HG03066 (cell line): Measurements from ENCODE around the gene SLCO4C1.

Experiments used
- ATAC-seq: cut with Tn5 transposase; IDR thresholded peaks from one replicate; pipeline ENCODE4 v1.9.1; 2021; ENCODE audit warnings: low read depth; ENCODE audit not compliant: unreplicated experiment

SLCO4C1 gene

DNA sequence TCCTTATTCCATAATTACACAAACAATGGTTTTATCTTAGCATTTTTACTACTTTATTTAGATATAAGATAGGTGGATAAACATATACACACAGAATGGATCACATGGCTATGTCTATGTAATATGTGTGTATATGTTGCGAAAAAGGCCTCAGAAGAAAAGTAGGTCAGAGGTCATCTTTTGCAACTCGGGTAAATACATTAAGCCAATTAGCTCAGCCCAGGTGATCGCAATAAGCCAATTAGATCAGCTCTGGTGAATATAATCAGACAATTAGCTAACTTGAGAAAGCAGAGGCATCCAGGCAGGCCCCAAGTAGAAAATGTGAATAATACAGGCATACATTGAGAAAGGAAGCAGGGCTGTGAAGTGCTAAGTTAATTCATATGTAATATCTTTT lies 24.3 kb downstream of the SLCO4C1 start:
- ATAC-seq: no peak

DNA sequence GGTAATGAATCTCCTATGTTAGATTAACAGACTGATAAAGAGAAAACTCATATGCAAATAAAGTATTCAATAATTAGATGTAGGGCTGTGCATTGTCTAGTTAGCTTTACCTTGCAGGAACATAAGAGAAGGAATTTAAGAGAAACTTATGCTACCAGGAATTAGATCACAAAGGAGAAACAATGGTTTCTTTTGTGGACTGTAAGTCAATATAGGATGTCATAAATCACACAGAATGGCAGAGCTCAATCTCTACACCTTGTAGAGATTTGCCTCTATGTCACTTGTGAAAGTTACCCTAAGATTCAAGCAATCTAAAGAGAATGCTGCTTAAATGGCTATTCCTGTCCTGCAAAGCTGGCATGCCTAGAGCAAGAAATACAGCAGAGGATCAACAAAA lies 26.0 kb downstream of the SLCO4C1 start:
- no peak for ATAC-seq

DNA sequence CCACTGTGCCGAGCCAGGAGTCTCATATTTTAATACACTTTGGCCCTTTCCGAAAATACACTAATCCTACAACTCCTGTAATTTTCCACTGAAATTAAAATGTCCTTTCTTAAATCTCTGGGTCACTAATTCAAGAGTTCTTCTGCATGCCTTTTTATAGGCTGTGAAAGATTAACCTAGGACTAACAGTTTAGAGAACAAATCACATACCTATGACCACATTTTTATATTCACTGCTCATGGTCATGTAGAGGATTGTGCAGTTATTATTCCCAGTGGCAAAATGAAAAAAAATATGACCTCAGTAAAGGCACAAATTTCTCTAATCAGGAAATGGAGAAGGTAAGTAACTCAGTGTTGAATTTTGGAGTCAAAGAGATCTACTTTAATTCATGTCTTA lies 33.4 kb downstream of the SLCO4C1 start:
- no peak for ATAC-seq

DNA sequence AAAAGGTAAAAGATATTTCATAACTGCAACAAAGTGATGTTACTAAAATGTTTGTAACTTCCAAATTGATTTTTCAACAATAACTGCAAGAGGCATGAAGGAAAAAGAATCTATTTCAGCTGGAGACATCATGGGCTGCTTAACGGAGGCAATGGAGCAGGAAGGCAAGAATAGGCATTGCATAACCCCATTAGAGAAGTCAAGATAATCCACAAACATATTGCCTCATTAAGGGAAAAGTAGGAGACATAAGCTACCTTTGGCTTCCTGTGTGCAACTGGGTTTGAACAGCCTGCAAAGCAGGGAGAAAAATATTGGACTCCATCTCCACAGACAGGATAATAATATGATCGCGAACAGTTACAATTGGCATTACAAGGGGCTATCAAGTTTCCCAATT lies 46.7 kb downstream of the SLCO4C1 start:
- no peak for ATAC-seq

DNA sequence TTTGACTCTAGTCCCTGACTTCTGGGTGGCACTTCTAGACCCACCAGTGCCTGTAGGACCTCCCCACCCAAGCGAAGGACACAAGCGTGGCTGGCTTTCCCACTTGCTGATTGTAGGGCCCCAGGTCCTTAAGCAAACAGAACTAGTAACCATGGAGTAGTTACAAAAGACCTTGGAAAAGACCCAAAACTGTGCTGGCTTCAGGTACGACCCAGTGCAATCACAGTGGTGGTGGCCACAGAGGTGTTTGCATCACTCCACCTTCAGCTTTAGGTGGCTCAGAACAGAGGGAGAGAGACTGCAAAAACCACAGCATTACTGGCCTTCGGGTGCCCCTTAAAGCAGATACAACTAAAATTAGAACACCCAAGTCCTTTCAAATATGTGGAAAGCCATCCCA lies 52.9 kb downstream of the SLCO4C1 start:
- ATAC-seq: no peak

DNA sequence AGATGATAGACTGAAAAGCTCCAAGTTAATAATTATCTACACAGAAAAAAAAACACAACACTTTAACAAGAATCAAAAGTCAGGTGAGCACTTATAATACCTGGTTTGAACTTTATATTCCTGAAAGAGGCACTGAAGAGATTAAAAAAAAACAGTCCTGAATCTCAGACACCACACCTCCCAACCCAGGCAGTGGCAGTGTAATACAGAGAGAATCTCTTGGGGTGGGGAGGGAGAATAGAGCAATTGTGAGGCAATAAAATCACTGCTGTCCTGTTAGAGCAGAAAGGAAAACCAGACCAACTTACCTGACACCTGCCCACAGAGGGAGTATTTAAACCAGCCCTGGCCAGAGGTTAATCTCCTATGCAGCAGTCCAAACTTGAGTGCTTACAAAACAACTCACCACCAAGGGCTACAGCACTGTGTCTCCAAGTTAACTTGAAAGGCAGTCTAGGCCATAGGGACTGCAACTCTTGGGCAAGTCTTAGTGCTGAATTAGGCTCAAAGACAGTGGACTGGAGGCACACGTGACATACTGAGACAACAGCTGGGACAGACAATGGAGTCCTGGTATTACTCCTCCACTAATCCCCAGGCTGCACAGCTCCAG lies 54.2 kb downstream of the SLCO4C1 start:
- no peak for ATAC-seq

DNA sequence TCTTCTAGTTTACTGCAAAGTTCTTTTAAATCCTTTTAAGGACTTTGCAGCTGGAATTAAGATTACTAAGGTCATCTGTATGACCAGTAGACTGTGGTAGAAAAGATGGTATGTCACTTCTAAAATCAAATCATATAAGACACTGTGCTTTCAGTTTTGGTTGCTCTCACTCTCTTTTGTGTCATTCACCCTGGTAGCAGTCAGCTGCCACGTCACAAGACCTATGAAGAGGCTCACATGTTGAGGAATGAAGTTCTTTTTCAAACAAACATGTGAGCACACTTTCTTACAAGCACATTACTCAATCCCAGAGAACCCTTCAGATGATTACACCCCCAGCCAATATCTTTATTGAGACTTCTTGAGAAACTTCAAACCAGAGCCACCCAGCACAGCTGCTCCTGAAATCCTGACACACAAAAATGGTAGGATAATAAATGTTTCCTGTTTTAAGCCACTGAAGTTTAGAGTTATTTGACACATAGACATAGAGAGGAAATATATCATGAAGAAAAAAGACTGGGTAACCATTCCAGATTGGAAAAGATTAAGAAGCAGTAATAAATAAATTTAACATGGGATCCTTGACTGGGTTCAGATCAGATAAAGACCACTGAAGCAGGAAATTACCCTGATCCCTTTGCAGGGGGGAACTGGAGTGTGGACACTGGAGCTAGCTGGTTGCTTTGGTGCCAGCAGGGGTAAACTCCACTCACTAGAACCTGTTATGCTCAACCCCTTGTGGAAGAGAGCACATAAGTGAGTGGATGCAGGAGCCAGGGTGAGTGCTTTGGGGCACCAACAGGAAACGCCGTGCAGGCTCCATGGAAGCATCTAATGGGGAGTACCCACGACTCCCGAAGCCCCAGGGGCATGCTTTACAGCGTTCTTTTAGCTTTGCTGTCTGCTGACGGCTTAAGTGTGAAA lies 64.1 kb downstream of the SLCO4C1 start:
- ATAC-seq: peak; percentile 69

DNA sequence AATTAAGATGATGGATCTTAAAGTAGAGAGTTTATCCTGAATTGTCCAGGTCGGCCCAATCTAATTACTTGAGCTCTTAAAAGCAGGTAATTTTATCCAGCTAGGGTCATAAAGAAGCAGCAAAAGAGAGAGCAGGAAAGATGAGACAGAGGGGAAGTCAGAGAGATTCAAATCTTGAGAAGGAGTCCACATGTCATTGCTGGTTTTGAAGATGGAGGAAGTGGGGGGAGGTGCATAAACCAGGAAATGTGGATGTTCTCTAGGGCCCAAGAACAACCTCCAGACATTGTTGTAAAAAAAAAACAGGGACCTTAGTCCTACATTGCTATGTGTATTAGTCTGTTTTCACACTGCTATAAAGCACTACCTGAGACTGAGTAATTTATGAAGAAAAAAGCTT lies 66.4 kb downstream of the SLCO4C1 start:
- ATAC-seq: no peak

DNA sequence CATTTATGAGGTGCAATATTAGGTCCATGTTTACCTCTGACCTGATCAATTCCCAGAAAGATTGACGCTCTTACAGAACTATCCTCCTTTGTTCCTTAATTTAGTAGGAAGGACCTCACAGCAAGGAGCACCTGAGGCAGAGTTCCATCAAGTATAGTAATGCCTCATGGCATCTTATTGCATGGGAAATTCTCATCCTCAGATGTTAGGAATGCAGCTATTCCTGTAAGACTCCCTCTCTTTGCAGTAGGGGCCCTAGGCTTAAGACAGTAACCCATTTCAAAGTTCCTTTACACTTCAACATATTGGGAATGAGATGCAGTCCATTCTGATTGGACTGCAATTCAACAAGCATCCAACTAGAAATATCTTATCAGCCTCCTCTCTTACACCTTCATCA lies 69.8 kb downstream of the SLCO4C1 start:
- no peak for ATAC-seq

DNA sequence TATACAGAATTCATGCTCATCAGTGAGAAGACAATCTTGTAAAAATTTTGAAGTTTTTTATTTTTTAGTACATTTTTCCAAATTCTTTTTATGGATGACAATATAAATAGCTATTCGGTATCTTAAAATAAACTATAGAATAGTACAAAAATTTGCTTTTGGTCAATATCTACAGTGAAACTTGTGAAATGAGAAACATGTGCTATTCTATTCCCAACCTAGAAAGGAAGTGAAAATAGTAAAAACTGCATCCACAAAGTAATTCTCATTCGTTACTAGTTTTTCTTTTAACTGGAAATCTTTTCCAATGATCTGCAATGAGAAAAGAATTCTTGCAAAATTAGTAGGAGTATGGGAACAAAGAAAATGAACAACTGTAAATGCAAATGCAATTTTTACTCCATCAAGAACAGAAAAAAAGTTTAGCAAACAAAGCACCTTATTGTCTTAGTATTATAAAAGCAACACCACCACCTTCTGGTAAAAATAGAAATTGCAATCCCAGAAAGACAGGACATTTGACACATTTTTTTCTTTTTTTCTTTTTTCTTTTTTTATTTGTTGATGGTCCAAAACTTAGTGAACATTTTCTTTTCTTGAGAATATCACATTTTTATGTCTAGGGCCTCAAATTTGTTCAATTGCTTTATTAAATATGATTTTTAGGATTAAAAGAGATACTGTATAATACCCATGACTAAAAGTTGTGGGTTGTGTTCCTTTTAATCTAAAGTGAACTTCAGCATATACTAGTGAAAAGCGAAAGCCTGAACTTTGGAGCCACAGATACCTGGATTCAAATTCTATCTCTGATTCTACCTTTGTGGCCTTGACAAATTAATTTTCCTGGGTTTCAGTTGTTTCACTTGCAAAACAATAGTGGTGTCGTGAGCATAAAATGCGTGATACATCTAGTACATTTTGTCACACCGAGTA lies 72.3 kb downstream of the SLCO4C1 start:
- no peak for ATAC-seq

DNA sequence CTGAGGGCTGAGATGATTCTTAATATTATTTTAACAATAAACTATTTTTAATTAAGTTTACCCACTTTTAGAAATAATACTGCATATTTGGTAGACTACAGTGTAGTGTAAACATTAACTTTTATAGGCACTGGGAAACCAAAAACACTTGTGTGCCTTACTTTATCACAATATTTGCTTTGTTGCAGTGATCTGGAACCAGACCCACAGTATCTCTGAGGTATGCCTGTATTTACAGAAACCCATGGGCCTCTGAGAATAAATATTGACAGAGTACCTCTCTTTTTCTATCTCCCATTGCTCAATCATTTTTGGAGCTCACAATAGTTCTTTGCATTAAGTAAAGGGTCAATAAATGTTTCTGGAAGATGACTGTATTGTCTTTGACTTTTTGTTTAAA lies 73.3 kb downstream of the SLCO4C1 start:
- no peak for ATAC-seq

DNA sequence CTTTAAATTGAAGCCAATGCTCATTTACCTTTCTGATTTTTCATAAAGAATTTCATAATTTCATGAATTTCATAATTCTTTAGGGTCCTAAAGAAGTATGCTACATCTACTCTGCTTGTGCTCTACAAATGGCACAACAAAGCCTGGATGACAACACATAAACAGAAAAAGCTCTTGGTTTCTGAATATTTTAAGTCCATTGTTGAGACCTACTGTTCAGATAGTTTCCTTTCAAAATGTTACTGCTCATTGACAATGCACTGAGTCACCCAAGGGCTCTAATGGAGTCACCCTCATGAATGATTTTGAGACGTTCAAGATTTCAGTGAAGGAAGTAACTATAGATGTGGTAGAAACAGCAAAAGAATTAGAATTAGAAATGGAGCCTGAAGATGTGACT lies 74.1 kb downstream of the SLCO4C1 start:
- ATAC-seq: no peak

DNA sequence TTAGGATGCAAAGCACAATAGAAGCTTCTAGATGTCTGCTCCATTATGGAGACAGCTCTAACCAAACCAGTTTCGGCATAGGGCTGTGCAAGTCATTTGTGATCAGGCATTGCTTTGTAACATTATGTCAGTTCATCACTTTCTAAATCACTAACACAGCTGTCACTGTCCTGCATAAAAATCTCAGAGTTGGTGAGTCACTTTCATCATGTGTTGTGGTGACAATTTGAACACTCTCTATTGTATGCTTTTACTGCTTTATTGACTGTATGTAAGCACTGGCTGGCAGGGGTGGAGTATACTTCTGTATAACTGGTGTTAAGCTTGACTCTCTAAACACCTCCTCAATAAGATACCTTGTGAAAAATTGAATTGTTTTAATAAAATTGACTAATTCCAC lies 77.9 kb downstream of the SLCO4C1 start:
- ATAC-seq: no peak

DNA sequence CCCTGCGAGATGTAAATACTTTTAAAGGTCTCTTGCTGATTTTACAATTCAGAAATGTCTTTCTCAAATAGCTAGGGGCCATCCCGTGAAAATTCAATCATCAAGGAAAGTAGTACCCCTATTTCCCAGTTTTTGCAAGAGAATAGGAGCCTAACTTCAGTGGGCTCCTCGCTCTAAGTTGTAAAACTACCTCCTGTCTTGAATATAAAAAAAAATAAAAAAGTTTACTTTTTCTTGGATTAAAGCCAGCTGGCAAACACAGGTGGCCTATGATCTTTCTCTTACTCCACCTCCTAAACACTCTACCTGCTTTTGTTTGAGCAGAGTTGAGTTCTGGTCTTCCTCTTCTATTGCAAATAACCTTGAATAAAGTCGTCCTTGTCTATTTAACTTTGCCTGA lies 79.4 kb downstream of the SLCO4C1 start:
- no peak for ATAC-seq

DNA sequence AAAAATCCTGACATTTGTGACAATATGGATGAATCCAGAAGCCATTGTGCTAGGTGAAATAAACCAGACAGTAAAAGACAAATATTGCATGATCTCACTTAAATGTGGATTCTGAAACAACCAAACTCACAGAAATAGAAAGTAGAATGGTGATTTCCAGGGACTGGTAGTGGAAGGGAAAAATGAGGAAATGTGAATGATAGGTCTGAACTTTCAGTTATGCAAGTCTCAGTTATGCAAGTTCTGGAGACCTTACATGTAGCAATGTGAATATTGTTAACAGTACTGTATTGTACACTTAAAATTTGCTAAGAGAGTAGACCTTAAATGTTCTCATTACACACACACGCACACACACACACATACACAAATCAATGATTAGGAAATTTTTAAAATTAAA lies 84.9 kb downstream of the SLCO4C1 start:
- ATAC-seq: no peak

DNA sequence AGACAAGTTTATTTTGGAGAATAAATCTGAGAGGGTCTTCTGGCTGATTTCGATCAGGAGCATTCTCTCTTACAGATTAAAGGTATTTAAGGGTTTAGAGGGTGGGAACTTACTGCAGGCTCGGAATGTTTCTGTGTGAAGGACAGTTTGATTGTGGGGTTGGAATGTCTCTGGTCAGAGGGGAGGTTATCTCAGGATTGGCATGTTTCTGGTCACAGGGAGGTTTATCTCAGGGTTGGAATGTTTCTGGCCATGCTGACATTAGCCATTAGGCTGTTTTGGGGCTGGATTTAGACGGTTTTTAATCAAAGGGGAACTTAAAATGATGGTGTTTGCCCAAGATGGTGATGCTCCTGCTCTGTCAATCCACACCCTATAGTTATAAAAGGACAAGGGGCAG lies 95.2 kb downstream of the SLCO4C1 start:
- ATAC-seq: no peak

DNA sequence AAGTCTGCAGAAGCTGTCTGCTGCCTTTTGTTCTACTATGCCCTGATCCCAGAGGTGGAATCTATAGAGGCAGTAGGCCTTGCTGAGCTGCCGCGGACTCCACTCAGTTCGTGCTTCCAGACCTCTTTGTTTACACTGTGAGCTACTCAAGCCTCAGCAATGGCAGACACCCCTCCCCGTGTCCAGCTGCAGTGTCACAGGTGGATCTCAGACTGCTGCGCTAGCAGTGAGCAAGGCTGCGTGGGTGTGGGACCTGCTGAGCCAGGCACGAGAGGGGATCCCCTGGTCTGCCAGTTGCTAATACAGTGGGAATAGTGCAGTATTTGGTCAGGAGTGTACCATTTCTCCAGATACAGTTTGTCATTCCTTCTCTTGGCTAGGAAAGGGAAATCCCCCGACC lies 99.6 kb downstream of the SLCO4C1 start:
- no peak for ATAC-seq
